HL-60 (cell line): ENCODE results near the gene TTLL11.

Experiments used
- DNase-seq, 2 experiments: peaks; one replicate each; pipeline ENCODE4 v3.0.0-alpha.2; 2010 to 2020; ENCODE audit warnings: low read depth in 1 of 2, low spot score in 1 of 2
- H3K27ac ChIP-seq: fragments of 250-450 bp; sonication (Bioruptor Pico); replicated peaks from 2 replicates; pipeline ENCODE4 v1.5.1; 2020; ENCODE audit warnings: mild to moderate bottlenecking, moderate library complexity
- H3K27me3 ChIP-seq: fragments of 250-450 bp; sonication (Bioruptor Pico); 2 replicates; pipeline ENCODE4 v1.5.1; 2021; ENCODE audit warnings: mild to moderate bottlenecking, moderate library complexity; ENCODE audit not compliant: insufficient read depth, poor library complexity, severe bottlenecking
- H3K4me3 ChIP-seq: replicated peaks from 2 replicates; pipeline ENCODE4 v1.5.1; 2011; ENCODE audit warnings: mild to moderate bottlenecking, control low read depth, low read length; ENCODE audit not compliant: insufficient read depth
- CTCF ChIP-seq: IDR thresholded peaks from one replicate; pipeline ENCODE4 v1.5.1; 2011; ENCODE audit warnings: low read length, control low read depth, inconsistent platforms; ENCODE audit not compliant: insufficient read depth
- GABPA ChIP-seq: IDR thresholded peaks from 2 replicates; pipeline ENCODE4 v1.6.1; 2012; ENCODE audit warnings: low read depth
- POLR2AphosphoS5 ChIP-seq: IDR thresholded peaks from 2 replicates; pipeline ENCODE4 v1.6.1; 2012; ENCODE audit warnings: low read depth
- REST ChIP-seq: IDR thresholded peaks from 2 replicates; pipeline ENCODE4 v1.6.1; 2012; ENCODE audit warnings: low read depth; ENCODE audit not compliant: insufficient replicate concordance
- SPI1 ChIP-seq: IDR thresholded peaks from 2 replicates; pipeline ENCODE4 v1.6.1; 2012; ENCODE audit warnings: low read depth, mild to moderate bottlenecking, borderline replicate concordance

TTLL11 gene

GRCh38 chr9:122076773-122077172, 16.3 kb downstream of the TTLL11 start:
- TF ChIP-seq SPI1 (no peak), CTCF (no peak), POLR2AphosphoS5 (no peak), GABPA (no peak), REST (no peak)
- no peaks in the 10 kb centered on the region for H3K27me3 ChIP-seq
- H3K4me3 ChIP-seq: no peak overlapping the region
- no peak for DNase-seq
- H3K27ac ChIP-seq: no peak overlapping the region

DNA sequence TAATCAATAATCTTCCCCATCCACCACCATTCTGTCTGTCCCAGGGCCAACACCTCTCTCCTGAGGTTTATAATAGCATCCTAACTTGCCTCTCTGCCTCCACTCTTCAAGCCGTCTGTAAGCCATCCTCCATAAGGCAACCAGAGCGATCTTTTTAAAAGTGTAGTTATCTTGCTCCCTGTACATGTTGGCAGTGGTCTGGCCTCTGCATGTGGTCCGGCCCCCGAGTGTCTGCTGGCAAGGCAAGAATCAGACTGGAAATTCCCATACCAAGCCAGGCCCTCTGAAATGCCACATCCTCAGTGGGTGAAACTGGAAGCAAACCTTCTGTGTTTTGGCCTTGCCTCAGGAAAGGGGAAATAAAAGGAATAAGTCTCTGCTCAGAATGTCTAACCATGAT, 17.0 kb downstream of the TTLL11 start:
- H3K27ac ChIP-seq: no peak overlapping the region
- TF ChIP-seq GABPA: no peak
- TF ChIP-seq CTCF: no peak
- TF ChIP-seq SPI1: no peak
- no peak for TF ChIP-seq REST
- no peak for TF ChIP-seq POLR2AphosphoS5
- no peak for DNase-seq
- no peak overlapping the region for H3K4me3 ChIP-seq
- H3K27me3 ChIP-seq: no peaks in the 10 kb centered on the region

- H3K4me3 ChIP-seq: no peak overlapping the region
- no peak for DNase-seq
- no peaks in the 10 kb centered on the region for H3K27me3 ChIP-seq
- H3K27ac ChIP-seq: no peak overlapping the region
- TF ChIP-seq CTCF (no peak), POLR2AphosphoS5 (no peak), GABPA (no peak), REST (no peak), SPI1 (no peak)
Measured at GRCh38 chr9:122075135-122076030, 17.7 kb downstream of the TTLL11 start.
